H1 (cell line): ENCODE measurements around the gene FKBP1A. TPM values are rescaled to one million over a fixed set of nuclear protein-coding genes. Genes with fewer than 3 reads are reported as not detected.

Experiments
- CTCF ChIA-PET: fragments of 300-600 bp; sonication (Branson Sonifier 250); formaldehyde crosslinking; loops from one replicate; lab custom pipeline; 2021; ENCODE audit not compliant: partially characterized antibody; lab: Charles Lee
- POLR2A ChIA-PET: fragments of 300-600 bp; sonication (Branson Sonifier 250); formaldehyde crosslinking; loops from one replicate; lab custom pipeline; 2021; ENCODE audit warnings: inconsistent platforms; ENCODE audit not compliant: partially characterized antibody; lab: Charles Lee
- DNase-seq, 2 experiments: peaks; one replicate each; pipeline versions ENCODE4 v3.0.0 to v3.0.0-alpha.2; 2010 to 2022; ENCODE audit warnings: low spot score in 2 of 2, low read depth in 1 of 2, mixed read lengths in 1 of 2
- FAIRE-seq: peaks from 2 replicates; lab custom pipeline; 2011; peaks lifted over from hg19 to GRCh38; lab: Jason Lieb, UNC
- H2AFZ ChIP-seq: 2 replicates; pipeline ENCODE4 v1.8.1; 2012; ENCODE audit warnings: low read length, inconsistent platforms
- H2AK5ac ChIP-seq: 2 replicates; pipeline ENCODE4 v1.6.1; 2013; ENCODE audit warnings: low read depth, low read length
- H2BK120ac ChIP-seq: replicated peaks from 2 replicates; pipeline ENCODE3; 2013; ENCODE audit warnings: low read depth, low read length, inconsistent platforms
- H2BK12ac ChIP-seq: 2 replicates; pipeline ENCODE4 v1.6.1; 2013; ENCODE audit warnings: low read depth, low read length
- H2BK15ac ChIP-seq: 2 replicates; pipeline ENCODE4 v1.6.1; 2013; ENCODE audit warnings: low read length
- H2BK20ac ChIP-seq: 2 replicates; pipeline ENCODE4 v1.6.1; 2013; ENCODE audit warnings: low read length
- H2BK5ac ChIP-seq: 2 replicates; pipeline ENCODE4 v1.6.1; 2013; ENCODE audit warnings: low read depth, low read length
- H3K14ac ChIP-seq: 2 replicates; pipeline ENCODE4 v1.6.1; 2013; ENCODE audit warnings: inconsistent platforms; ENCODE audit not compliant: insufficient read length
- H3K18ac ChIP-seq: 2 replicates; pipeline ENCODE4 v1.6.1; 2013; ENCODE audit warnings: low read length; ENCODE audit errors: extremely low read depth
- H3K23ac ChIP-seq: 2 replicates; pipeline ENCODE4 v1.6.1; 2013; ENCODE audit warnings: inconsistent platforms; ENCODE audit not compliant: insufficient read length
- H3K23me2 ChIP-seq: 2 replicates; pipeline ENCODE4 v1.6.1; 2013; ENCODE audit warnings: low read depth, low read length
- H3K27ac ChIP-seq: 2 replicates; pipeline ENCODE4 v1.6.1; 2011; ENCODE audit warnings: low read depth, low read length, inconsistent platforms
- H3K27me3 ChIP-seq, 4 experiments: replicated peaks in 1 of 4; 1 replicate in 1 of 4; 2 replicates in 3 of 4; pipeline versions ENCODE4 v1.6.1 to v1.8.1; 2011 to 2013; ENCODE audit warnings: low read length in 3 of 4, mild to moderate bottlenecking in 3 of 4, inconsistent platforms in 2 of 4, mixed read lengths in 2 of 4, moderate library complexity in 1 of 4; ENCODE audit not compliant: control insufficient read depth in 3 of 4, insufficient read depth in 3 of 4; ENCODE audit errors: extremely low read depth in 1 of 4
- H3K36me3 ChIP-seq, 4 experiments: 2 replicates each; pipeline versions ENCODE4 v1.6.1 to v1.8.1; 2011 to 2013; ENCODE audit warnings: mild to moderate bottlenecking in 4 of 4, low read length in 3 of 4, moderate library complexity in 2 of 4, control low read depth in 1 of 4, inconsistent platforms in 1 of 4; ENCODE audit not compliant: insufficient read depth in 4 of 4, control insufficient read depth in 2 of 4
- H3K4ac ChIP-seq: replicated peaks from 2 replicates; pipeline ENCODE3; 2013; ENCODE audit warnings: low read length, low read depth, mixed read lengths, inconsistent platforms; ENCODE audit not compliant: insufficient read length
- H3K4me1 ChIP-seq, 4 experiments: replicated peaks in 1 of 4; 1 replicate in 1 of 4; 2 replicates in 3 of 4; pipeline versions ENCODE4 v1.6.1 to v1.8.1; 2011 to 2013; ENCODE audit warnings: low read length in 3 of 4, inconsistent platforms in 2 of 4, mixed read lengths in 1 of 4; ENCODE audit not compliant: insufficient read depth in 4 of 4, control insufficient read depth in 3 of 4
- H3K4me2 ChIP-seq, 2 experiments: 2 replicates each; pipeline versions ENCODE4 v1.6.1 to v1.8.1; 2011 to 2013; ENCODE audit warnings: low read depth in 2 of 2, low read length in 2 of 2, control low read depth in 1 of 2, inconsistent platforms in 1 of 2, mild to moderate bottlenecking in 1 of 2; ENCODE audit not compliant: insufficient read depth in 1 of 2
- H3K4me3 ChIP-seq, 4 experiments: fragments of 200-600, 300-600 bp in 1 of 4; sonication (generic), shearing (Covaris generic), sonication (Bioruptor Twin) in 1 of 4; 2 replicates each; pipeline versions ENCODE4 v1.5.1 to v1.8.1; 2011 to 2016; ENCODE audit warnings: low read length in 4 of 4, low read depth in 3 of 4, control low read depth in 2 of 4, inconsistent platforms in 2 of 4, mild to moderate bottlenecking in 2 of 4, mixed read lengths in 1 of 4, moderate library complexity in 1 of 4; ENCODE audit not compliant: insufficient read depth in 2 of 4; ENCODE audit errors: extremely low read depth in 1 of 4
- H3K56ac ChIP-seq: replicated peaks from 2 replicates; pipeline ENCODE3; 2013; ENCODE audit warnings: low read depth, mild to moderate bottlenecking, mixed read lengths, low read length, inconsistent platforms; ENCODE audit not compliant: insufficient read length
- H3K79me1 ChIP-seq: 2 replicates; pipeline ENCODE4 v1.6.1; 2013; ENCODE audit warnings: low read depth, low read length, control low read depth
- H3K79me2 ChIP-seq, 2 experiments: 2 replicates each; pipeline versions ENCODE4 v1.6.1 to v1.8.1; 2012 to 2013; ENCODE audit warnings: low read length in 2 of 2, mild to moderate bottlenecking in 2 of 2, inconsistent platforms in 1 of 2; ENCODE audit not compliant: insufficient read depth in 2 of 2, control insufficient read depth in 1 of 2
- H3K9ac ChIP-seq, 4 experiments: replicated peaks in 1 of 4; 1 replicate in 1 of 4; 2 replicates in 3 of 4; pipeline versions ENCODE4 v1.6.1 to v1.8.1; 2011 to 2013; ENCODE audit warnings: low read depth in 3 of 4, low read length in 3 of 4, control low read depth in 2 of 4, mild to moderate bottlenecking in 2 of 4, moderate library complexity in 2 of 4, inconsistent platforms in 1 of 4; ENCODE audit errors: extremely low read depth in 1 of 4
- H3K9me3 ChIP-seq, 2 experiments: 2 replicates each; pipeline versions ENCODE4 v1.6.1 to v1.8.1; 2012 to 2013; ENCODE audit warnings: mild to moderate bottlenecking in 2 of 2, moderate library complexity in 2 of 2, control low read depth in 1 of 2, inconsistent platforms in 1 of 2, low read depth in 1 of 2, low read length in 1 of 2, mixed read lengths in 1 of 2; ENCODE audit not compliant: insufficient read depth in 2 of 2
- H4K20me1 ChIP-seq, 2 experiments: replicated peaks in 1 of 2; 2 replicates each; pipeline versions ENCODE3 to v1.8.1; 2011 to 2013; ENCODE audit warnings: inconsistent platforms in 2 of 2, low read length in 2 of 2, mild to moderate bottlenecking in 1 of 2; ENCODE audit not compliant: insufficient read depth in 2 of 2, control insufficient read depth in 1 of 2
- H4K5ac ChIP-seq: 2 replicates; pipeline ENCODE4 v1.6.1; 2013; ENCODE audit warnings: low read length, low read depth, mixed read lengths, inconsistent platforms; ENCODE audit not compliant: insufficient read length
- H4K8ac ChIP-seq: 2 replicates; pipeline ENCODE4 v1.8.0; 2013; ENCODE audit warnings: mild to moderate bottlenecking, moderate library complexity, low read length, inconsistent platforms; ENCODE audit not compliant: insufficient read depth; ENCODE audit errors: extremely low read depth
- H4K91ac ChIP-seq: replicated peaks from 2 replicates; pipeline ENCODE3; 2013; ENCODE audit warnings: low read length, mixed read lengths, inconsistent platforms; ENCODE audit not compliant: insufficient read length
- BACH1 ChIP-seq: IDR thresholded peaks from 2 replicates; pipeline ENCODE4 v1.6.1; 2012; ENCODE audit warnings: low read length, improper control_type of control experiment
- CTBP2 ChIP-seq: IDR thresholded peaks from 2 replicates; pipeline ENCODE4 v1.7.0; 2011; ENCODE audit warnings: borderline replicate concordance, mild to moderate bottlenecking, moderate library complexity, mixed read lengths, low read length; ENCODE audit not compliant: insufficient read depth, insufficient read length
- CTCF ChIP-seq, 3 experiments: IDR thresholded peaks; 1 replicate in 2 of 3; 2 replicates in 1 of 3; pipeline versions ENCODE4 v1.5.1 to v1.6.1; 2011; ENCODE audit warnings: low read length in 3 of 3, mild to moderate bottlenecking in 3 of 3, inconsistent platforms in 2 of 3, low read depth in 1 of 3, moderate library complexity in 1 of 3; ENCODE audit not compliant: insufficient read depth in 1 of 3; ENCODE audit errors: control extremely low read depth in 1 of 3
- GTF2F1 ChIP-seq: IDR thresholded peaks from 2 replicates; pipeline ENCODE4 v1.6.1; 2012; ENCODE audit warnings: low read depth, low read length, improper control_type of control experiment, borderline replicate concordance
- MAFK ChIP-seq: IDR thresholded peaks from 2 replicates; pipeline ENCODE4 v1.6.1; 2012; ENCODE audit warnings: low read depth, mild to moderate bottlenecking, improper control_type of control experiment, low read length
- POU5F1 ChIP-seq: IDR thresholded peaks from 2 replicates; pipeline ENCODE4 v1.6.1; 2011; ENCODE audit warnings: low read depth, mild to moderate bottlenecking, low read length, moderate library complexity
- RFX5 ChIP-seq: IDR thresholded peaks from 2 replicates; pipeline ENCODE4 v1.6.1; 2011; ENCODE audit warnings: low read depth, low read length, improper control_type of control experiment, borderline replicate concordance
- SP2 ChIP-seq: IDR thresholded peaks from 2 replicates; pipeline ENCODE4 v1.6.1; 2012; ENCODE audit warnings: mild to moderate bottlenecking, low read length, inconsistent platforms
- YY1 ChIP-seq: IDR thresholded peaks from 2 replicates; pipeline ENCODE4 v1.6.1; 2011; ENCODE audit warnings: low read depth, mild to moderate bottlenecking, low read length
- WGBS, 2 experiments: shearing (Covaris generic) in 1 of 2; methylation state at CpG; one replicate each; pipeline versions ENCODE4 v1.1.6 to v1.1.7; 2013 to 2015; ENCODE audit warnings: low lambda C conversion rate in 2 of 2, mixed read lengths in 2 of 2, inconsistent platforms in 1 of 2, low coverage in 1 of 2, missing lambda C conversion rate in 1 of 2; ENCODE audit not compliant: insufficient replicate concordance in 2 of 2, insufficient coverage in 1 of 2, insufficient read length in 1 of 2; ENCODE audit errors: extremely low coverage in 1 of 2, missing lambda C conversion rate in 1 of 2; 5-methylcytosine and 5-hydroxymethylcytosine counted together
- polyA plus RNA-seq, 7 experiments: library from polyadenylated mRNA; depleted of rRNA in 3 of 7; stranded (reverse) in 5 of 7; unstranded in 2 of 7; fragments of >200 nt in 5 of 7; fragments of 200-250 nt in 2 of 7; gene quantifications; 1 replicate in 5 of 7; 2 replicates in 1 of 7; 4 replicates in 1 of 7; pipeline versions ENCODE4 v1.2.1 to v1.2.3, GENCODE V29; 2011 to 2013; ENCODE audit warnings: missing spikeins in 2 of 7, mixed read lengths in 2 of 7
- total RNA-seq: library from RNA; stranded (reverse); fragmentation: NEBNext Ultra II Directional; extraction: Animal tissue kit (Norgen Biotek cat#: 25700); gene quantifications from 2 replicates; pipeline ENCODE4 v1.2.1, GENCODE V29; 2021

Gene FKBP1A
- total and polyA plus RNA-seq, 2 of the 8 experiments (the other 6 are each of a cell fraction or from before 2014, with no cell fraction given) = 250 to 685 TPM

- no peak overlapping the region for H3K18ac ChIP-seq
- no peak for FAIRE-seq
- H3K9ac ChIP-seq = no peak overlapping the region
- ChIA-PET CTCF (interaction anchor here (0.8 to 4.1 kb wide), 3 partner anchors 21 to 105 kb away, joined by 3 to 17 read pairs (median 3); no protein-coding TSS in a partner anchor), POLR2A (no interaction called here)
- H3K14ac ChIP-seq = no peak overlapping the region
- TF ChIP-seq GTF2F1 = no peak
- no peak for TF ChIP-seq MAFK
- TF ChIP-seq CTBP2 = no peak
- TF ChIP-seq RFX5 = no peak
- no peak for TF ChIP-seq SP2
- TF ChIP-seq YY1 = no peak
- no peak for TF ChIP-seq POU5F1
- no peak for TF ChIP-seq CTCF (IDR thresholded peaks at IDR 0.05; ENCODE audit: control extremely low read depth in 1 of 3, insufficient read depth in 1 of 3, low read depth in 1 of 3, low read length in 3 of 3)
- TF ChIP-seq BACH1 = no peak
- H3K27me3 ChIP-seq = 0 out of 7 replicates have a peak, but pooled peaks cover 0 to 3% (median 0%) of the 10 kb centered on the region in 4 experiments
- H3K79me2 ChIP-seq = no peaks in the 10 kb centered on the region
- H2AFZ ChIP-seq = no peak overlapping the region
- H3K4me2 ChIP-seq = no peak overlapping the region
- no peak for DNase-seq
- WGBS, 2 experiments = 96% methylated on average over 5 of the region's 5 CpGs; no CpG with 5 or more reads in 1 of the 2 experiments
- H3K4me3 ChIP-seq = no peak overlapping the region
- no peak overlapping the region for H4K8ac ChIP-seq
- no peak overlapping the region for H3K27ac ChIP-seq
- H4K91ac ChIP-seq = no peak overlapping the region
- H3K36me3 ChIP-seq = no peaks in the 10 kb centered on the region
- no peak overlapping the region for H4K5ac ChIP-seq
- no peak overlapping the region for H2BK120ac ChIP-seq
- peaks cover 0 to 3% (median under 1%) of the 10 kb centered on the region in 4 experiments; a peak in 4 of 7 replicates for H3K4me1 ChIP-seq
- peaks cover 4 to 8% of the 10 kb centered on the region in 2 experiments; a peak in 3 of 4 replicates for H3K9me3 ChIP-seq
- H3K23ac ChIP-seq = no peak overlapping the region
- H3K56ac ChIP-seq = no peak overlapping the region
- no peak overlapping the region; the same call in 1 of the 2 replicates for H2BK12ac ChIP-seq
- no peak overlapping the region for H3K4ac ChIP-seq
- no peak overlapping the region for H2BK5ac ChIP-seq
- no peaks in the 10 kb centered on the region for H3K79me1 ChIP-seq
- H2BK20ac ChIP-seq = no peak overlapping the region
- H3K23me2 ChIP-seq = no peaks in the 10 kb centered on the region
- no peak overlapping the region for H2BK15ac ChIP-seq
- no peaks in the 10 kb centered on the region for H4K20me1 ChIP-seq
- no peak overlapping the region for H2AK5ac ChIP-seq
Observed at GRCh38 chr20:1417273-1417672, 24.4 kb upstream of the FKBP1A start.
